Esophagus muscularis mucosa (tissue), 4 donors: ENCODE results near the gene GPRIN1. TPM values are rescaled to one million over a fixed set of nuclear protein-coding genes. Genes with fewer than 3 reads are reported as not detected.

Experiments
- DNase-seq: peaks from one replicate; pipeline ENCODE4 v3.0.0-alpha.2; 2017; ENCODE audit errors: extremely low spot score
- H3K27ac ChIP-seq, 4 donors: fragments of 200-600 bp; sonication (generic); replicated peaks in 1 of 4; 1 replicate in 3 of 4; 2 replicates in 1 of 4; pipeline ENCODE4 v1.5.1; 2016 to 2019; ENCODE audit warnings: mild to moderate bottlenecking in 1 of 4
- H3K27me3 ChIP-seq, 4 donors: fragments of 200-600 bp; sonication (generic); one replicate each; pipeline versions ENCODE4 v1.5.1 to v1.6.0; 2016 to 2019
- H3K36me3 ChIP-seq, 4 donors: fragments of 200-600 bp; sonication (generic); one replicate each; pipeline ENCODE4 v1.5.1; 2016 to 2019
- H3K4me1 ChIP-seq, 4 donors: fragments of 200-600 bp; sonication (generic); one replicate each; pipeline ENCODE4 v1.5.1; 2016 to 2019
- H3K4me3 ChIP-seq, 4 donors: fragments of 200-600 bp; sonication (generic); 1 replicate in 2 of 4; 2 replicates in 2 of 4; pipeline ENCODE4 v1.5.1; 2016 to 2019; ENCODE audit warnings: mild to moderate bottlenecking in 4 of 4, moderate library complexity in 1 of 4
- H3K9me3 ChIP-seq, 4 donors: fragments of 200-600 bp; sonication (generic); 1 replicate in 3 of 4; 2 replicates in 1 of 4; pipeline ENCODE4 v1.5.1; 2016 to 2019
- EP300 ChIP-seq: sonication (generic); formaldehyde crosslinking; IDR thresholded peaks from one replicate; pipeline ENCODE4 v1.6.1; 2017; ENCODE audit warnings: antibody characterized with exemption
- POLR2A ChIP-seq: fragments of 450-650 bp; IDR thresholded peaks from one replicate; pipeline ENCODE4 v1.6.1; 2017; ENCODE audit warnings: antibody characterized with exemption, moderate library complexity, mild to moderate bottlenecking, low read depth
- POLR2AphosphoS5 ChIP-seq, 2 donors: sonication (generic); formaldehyde crosslinking; IDR thresholded peaks; one replicate each; pipeline ENCODE4 v1.6.1; 2017; ENCODE audit warnings: antibody characterized with exemption in 2 of 2
- WGBS: methylation state at CpG from one replicate; pipeline ENCODE4 v1.1.5; 2018; 5-methylcytosine and 5-hydroxymethylcytosine counted together
- intact Hi-C: fragments of 100-400 bp; cut with DNase I; formaldehyde crosslinking; loops from one replicate; pipeline ENCODE4 v1.15.1; 2023
- total RNA-seq, 4 donors: library from RNA; depleted of rRNA; stranded (reverse); fragments of >200 nt; gene quantifications; one replicate each; pipeline versions ENCODE4 v1.1.0 to v1.2.1, GENCODE V29; 2016
- TF ChIP-seq, protein P1 (sequence below), 3 experiments: fragments of 200-600 bp in 2 of 3; fragments of 450-650 bp in 1 of 3; sonication (generic) in 2 of 3; IDR thresholded peaks; one replicate each; pipeline ENCODE4 v1.5.1; 2017 to 2019; ENCODE audit warnings: antibody characterized with exemption in 3 of 3, mild to moderate bottlenecking in 2 of 3, moderate library complexity in 1 of 3

Gene GPRIN1
- total RNA-seq, 4 donors from 2014 or later = 0.42 to 1.0 (median 0.95) TPM

DNA sequence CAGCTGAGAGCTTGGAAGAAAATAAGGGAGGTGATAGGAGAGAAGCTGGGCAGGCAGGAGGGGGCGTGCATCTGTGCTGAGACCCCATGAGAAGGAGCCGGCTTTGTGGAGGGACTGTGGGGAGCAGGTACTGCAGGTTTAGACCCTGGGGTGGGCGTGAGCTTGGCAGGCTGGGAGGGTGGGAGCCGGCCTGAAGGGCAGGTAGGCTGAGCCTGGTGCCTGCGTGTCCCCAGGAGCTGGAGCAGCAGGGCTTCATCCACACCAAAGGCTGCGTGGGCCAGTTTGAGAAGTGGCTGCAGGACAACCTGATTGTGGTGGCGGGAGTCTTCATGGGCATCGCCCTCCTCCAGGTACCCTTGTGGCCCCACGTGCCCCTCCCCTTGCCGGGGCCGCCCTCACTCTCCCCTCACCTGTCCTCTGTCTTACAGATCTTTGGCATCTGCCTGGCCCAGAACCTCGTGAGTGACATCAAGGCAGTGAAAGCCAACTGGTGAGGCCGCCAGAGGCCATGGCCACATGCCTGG, 46.6 kb upstream of the GPRIN1 start:
- intact Hi-C loops = loop anchor here (5.0 kb wide), 1 partner anchor 301 kb away; no protein-coding TSS in a partner anchor
- TF ChIP-seq EP300 (no peak), POLR2AphosphoS5 (IDR thresholded peaks at IDR 0.05) (no peak)
- H3K27ac ChIP-seq = no peak overlapping the region
- WGBS = 89% methylated on average over 12 of the region's 13 CpGs
- DNase-seq = no peak
- peaks cover 13 to 28% (median 23%) of the 10 kb centered on the region in 4 donors for H3K4me1 ChIP-seq
- no peaks in the 10 kb centered on the region for H3K9me3 ChIP-seq
- H3K36me3 ChIP-seq = peaks cover 7 to 59% (median 51%) of the 10 kb centered on the region in 4 donors
- no peaks in the 10 kb centered on the region for H3K27me3 ChIP-seq
- no peak overlapping the region for H3K4me3 ChIP-seq

DNA sequence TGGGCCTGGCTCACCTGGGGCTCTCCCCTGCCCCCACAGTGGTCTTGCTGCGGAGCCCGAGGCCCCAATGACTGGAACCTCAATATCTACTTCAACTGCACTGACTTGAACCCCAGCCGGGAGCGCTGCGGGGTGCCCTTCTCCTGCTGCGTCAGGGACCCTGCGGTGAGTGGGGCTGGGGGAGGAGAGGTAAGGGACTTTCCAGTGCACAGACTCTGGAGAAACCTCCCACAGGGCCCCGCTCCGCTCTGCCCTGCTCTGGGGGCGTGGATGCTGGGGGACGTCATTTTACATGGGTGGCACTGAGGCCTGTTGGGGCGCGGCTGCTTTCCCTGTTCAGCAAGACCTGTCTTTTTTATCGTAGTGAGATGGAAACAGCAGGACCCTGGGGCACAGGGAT, 44.9 kb upstream of the GPRIN1 start:
- H3K27ac ChIP-seq = no peak overlapping the region
- TF ChIP-seq POLR2A (no peak), POLR2AphosphoS5 (IDR thresholded peaks at IDR 0.05) (no peak), EP300 (no peak)
- TF ChIP-seq, protein P1, sequence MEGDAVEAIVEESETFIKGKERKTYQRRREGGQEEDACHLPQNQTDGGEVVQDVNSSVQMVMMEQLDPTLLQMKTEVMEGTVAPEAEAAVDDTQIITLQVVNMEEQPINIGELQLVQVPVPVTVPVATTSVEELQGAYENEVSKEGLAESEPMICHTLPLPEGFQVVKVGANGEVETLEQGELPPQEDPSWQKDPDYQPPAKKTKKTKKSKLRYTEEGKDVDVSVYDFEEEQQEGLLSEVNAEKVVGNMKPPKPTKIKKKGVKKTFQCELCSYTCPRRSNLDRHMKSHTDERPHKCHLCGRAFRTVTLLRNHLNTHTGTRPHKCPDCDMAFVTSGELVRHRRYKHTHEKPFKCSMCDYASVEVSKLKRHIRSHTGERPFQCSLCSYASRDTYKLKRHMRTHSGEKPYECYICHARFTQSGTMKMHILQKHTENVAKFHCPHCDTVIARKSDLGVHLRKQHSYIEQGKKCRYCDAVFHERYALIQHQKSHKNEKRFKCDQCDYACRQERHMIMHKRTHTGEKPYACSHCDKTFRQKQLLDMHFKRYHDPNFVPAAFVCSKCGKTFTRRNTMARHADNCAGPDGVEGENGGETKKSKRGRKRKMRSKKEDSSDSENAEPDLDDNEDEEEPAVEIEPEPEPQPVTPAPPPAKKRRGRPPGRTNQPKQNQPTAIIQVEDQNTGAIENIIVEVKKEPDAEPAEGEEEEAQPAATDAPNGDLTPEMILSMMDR (IDR thresholded peaks at IDR 0.05) = no peak
- peaks cover 13 to 37% (median 30%) of the 10 kb centered on the region in 4 donors for H3K4me1 ChIP-seq
- H3K4me3 ChIP-seq = no peak overlapping the region
- H3K27me3 ChIP-seq = no peaks in the 10 kb centered on the region
- no peaks in the 10 kb centered on the region for H3K9me3 ChIP-seq
- intact Hi-C loops = loop anchor here (5.0 kb wide), 1 partner anchor 302 kb away; no protein-coding TSS in a partner anchor
- H3K36me3 ChIP-seq = peaks cover 7 to 59% (median 51%) of the 10 kb centered on the region in 4 donors
- 84% methylated on average over 6 of the region's 14 CpGs for WGBS
- no peak for DNase-seq

DNA sequence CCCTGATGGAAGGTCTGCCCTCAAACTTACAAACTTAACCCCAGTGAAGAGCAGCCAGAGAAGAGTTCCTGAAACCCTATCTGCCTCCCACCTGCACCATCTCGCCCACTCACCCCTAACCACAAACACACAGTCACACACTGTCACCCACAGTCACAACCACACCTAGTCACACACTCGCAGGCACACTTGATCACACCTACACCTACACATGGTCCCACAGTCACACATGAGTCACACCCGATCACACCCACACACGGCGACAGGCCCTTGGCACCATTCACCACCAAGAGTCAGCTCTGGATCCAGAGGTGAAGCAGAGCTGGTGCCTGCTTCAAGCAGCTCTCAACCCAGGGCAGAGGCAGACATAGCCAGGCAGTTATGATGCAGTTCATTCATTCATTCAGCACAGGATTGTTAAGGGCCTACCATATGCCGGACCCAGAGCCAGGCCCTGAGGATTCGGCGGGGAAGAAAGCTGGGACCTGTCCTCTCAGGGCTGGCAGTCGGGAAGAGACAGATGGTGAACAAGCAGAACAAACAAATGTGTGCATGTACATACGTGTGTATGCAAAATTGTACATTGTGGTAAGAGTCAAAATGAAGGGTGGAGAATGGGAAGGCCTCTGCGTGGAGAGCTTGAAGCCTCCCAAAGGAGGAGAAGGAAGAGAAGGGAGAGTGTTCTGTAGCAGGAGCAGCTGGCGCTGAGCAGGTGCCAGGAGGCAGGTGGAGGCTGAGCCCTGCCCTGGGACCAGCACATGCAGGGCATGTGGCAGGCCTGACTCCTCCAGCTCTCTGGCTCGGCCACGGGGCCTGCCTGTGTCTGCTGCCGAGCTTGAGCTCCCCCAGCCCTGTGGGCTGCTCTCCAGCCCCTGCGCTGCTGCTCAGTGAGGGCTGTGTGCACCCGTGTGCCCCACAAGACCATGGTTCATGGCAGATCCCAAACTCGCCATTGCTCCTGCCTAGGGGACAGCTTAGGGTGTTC, 43.7 kb upstream of the GPRIN1 start:
- intact Hi-C loops = no loop called here

DNA sequence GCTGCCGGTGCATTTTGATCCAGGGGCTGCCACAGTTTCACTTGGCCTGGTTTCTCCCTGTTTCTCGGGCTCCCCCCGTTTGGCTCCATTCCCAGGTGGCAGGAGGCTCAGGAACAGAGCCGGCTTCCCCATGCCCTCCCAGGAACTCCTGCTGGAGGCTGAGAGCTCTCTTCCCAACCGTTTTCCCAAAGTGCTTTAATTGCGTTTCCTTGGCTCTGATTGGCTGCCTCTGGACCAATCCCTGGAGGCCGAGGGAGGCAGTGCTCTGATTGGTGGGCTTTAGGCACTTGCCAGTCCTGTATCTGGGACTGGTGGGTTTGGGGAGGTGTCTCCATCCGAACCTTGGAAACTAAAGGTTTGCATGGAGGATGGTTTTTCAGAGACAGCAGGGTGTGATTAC, 42.2 kb upstream of the GPRIN1 start:
- H3K4me1 ChIP-seq = peaks cover 13 to 40% (median 33%) of the 10 kb centered on the region in 4 donors
- no peaks in the 10 kb centered on the region for H3K27me3 ChIP-seq
- H3K36me3 ChIP-seq = peaks cover 7 to 50% (median 45%) of the 10 kb centered on the region in 4 donors
- WGBS = 69% methylated on average over 7 of the region's 8 CpGs
- no peak overlapping the region for H3K4me3 ChIP-seq
- H3K9me3 ChIP-seq = no peaks in the 10 kb centered on the region
- intact Hi-C loops = no loop called here
- H3K27ac ChIP-seq = no peak overlapping the region
- DNase-seq = no peak
- no peak for TF ChIP-seq POLR2A
- TF ChIP-seq EP300 = no peak
- TF ChIP-seq POLR2AphosphoS5 (IDR thresholded peaks at IDR 0.05) = no peak
- TF ChIP-seq, protein P1 (IDR thresholded peaks at IDR 0.05) = no peak

More for the DNA sequence above, 43.7 kb upstream of the GPRIN1 start:
- Histone ChIP-seq H3K4me1 (peaks cover 12 to 37% (median 32%) of the 10 kb centered on the region in 4 donors), H3K27me3 (no peaks in the 10 kb centered on the region), H3K27ac (no peak overlapping the region), H3K9me3 (no peaks in the 10 kb centered on the region), H3K36me3 (peaks cover 7 to 59% (median 51%) of the 10 kb centered on the region in 4 donors), H3K4me3 (no peak overlapping the region)
- TF ChIP-seq, protein P1 (IDR thresholded peaks at IDR 0.05) = no peak
- no peak for TF ChIP-seq POLR2A
- no peak for TF ChIP-seq EP300
- no peak for TF ChIP-seq POLR2AphosphoS5 (IDR thresholded peaks at IDR 0.05)
- no peak for DNase-seq
- 82% methylated on average over 15 of the region's 18 CpGs for WGBS

DNA sequence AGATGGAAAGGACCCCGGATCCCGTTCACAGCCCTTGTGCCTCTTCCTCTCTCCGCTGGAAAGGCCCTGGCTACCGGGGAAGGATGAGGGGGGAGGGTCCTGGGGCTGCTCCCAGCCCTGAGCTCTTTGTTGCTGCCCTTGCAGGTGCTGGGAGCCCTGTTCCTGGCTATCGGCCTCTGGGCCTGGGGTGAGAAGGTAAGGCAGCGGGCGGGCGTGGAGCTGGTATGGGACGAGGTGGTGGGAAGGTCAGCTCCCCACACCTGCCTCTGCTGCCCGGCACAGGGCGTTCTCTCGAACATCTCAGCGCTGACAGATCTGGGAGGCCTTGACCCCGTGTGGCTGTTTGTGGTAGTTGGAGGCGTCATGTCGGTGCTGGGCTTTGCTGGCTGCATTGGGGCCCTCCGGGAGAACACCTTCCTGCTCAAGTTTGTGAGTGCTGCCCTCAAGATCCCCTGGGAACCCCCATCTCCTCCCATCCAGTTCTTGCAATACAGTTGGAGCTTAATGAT, 41.6 kb upstream of the GPRIN1 start:
- Histone ChIP-seq H3K27ac (no peak overlapping the region), H3K36me3 (peaks cover 7 to 44% (median 39%) of the 10 kb centered on the region in 4 donors), H3K9me3 (no peaks in the 10 kb centered on the region), H3K27me3 (no peaks in the 10 kb centered on the region), H3K4me1 (peaks cover 17 to 44% (median 37%) of the 10 kb centered on the region in 4 donors), H3K4me3 (no peak overlapping the region)
- 85% methylated on average over 12 of the region's 17 CpGs for WGBS
- TF ChIP-seq POLR2A (no peak), EP300 (no peak)
- TF ChIP-seq, protein P1 (IDR thresholded peaks at IDR 0.05) = no peak
- no peak for DNase-seq
- intact Hi-C loops = no loop called here
